ENCODE results near the gene CEACAM7. TPM values are rescaled to one million over a fixed set of nuclear protein-coding genes. Genes with fewer than 3 reads are reported as not detected.

CEACAM7 gene
- total and polyA plus RNA-seq, 2 donors (not counting 1 experiment from before 2014, with no cell fraction given), result not detected

DNA sequence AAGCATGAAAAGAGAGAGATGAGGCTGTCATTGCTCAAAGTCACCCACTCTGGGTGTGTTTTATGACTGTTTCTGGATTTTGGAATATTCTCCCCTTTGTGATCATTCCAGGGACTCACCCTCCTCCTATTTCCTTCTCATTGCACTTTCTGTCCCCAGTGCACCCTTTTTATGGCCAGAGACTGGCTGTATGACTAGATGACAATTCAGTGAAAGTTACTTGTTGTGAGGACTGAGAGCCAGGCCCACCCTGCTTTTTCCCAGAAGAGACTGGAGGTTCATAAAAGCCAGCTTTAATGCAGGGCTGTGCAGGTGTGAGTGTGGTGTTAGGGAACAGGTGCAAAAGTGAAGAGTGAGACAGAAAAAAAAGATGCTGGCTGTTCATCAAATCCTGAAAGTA, 17.3 kb downstream of the CEACAM7 start:
- ATAC-seq (ENCODE audit: low read depth) (no peak), DNase-seq (no peak)
- H3K4me3 ChIP-seq (ENCODE audit: control extremely low read depth in 1 of 5, extremely low read depth in 1 of 5, insufficient read depth in 1 of 5, low read depth in 2 of 5, low read length in 4 of 5), result no peak overlapping the region
- ChIA-PET POLR2A (no interaction called here), CTCF (interaction anchor here (0.6 to 1.5 kb wide), 3 partner anchors 24 to 987 kb away, joined by 3 to 7 read pairs (median 3); no protein-coding TSS in a partner anchor)
- H3K36me3 ChIP-seq (replicated peaks in 1 of 2; ENCODE audit: control extremely low read depth in 1 of 2, control insufficient read depth in 1 of 2, extremely low read depth in 1 of 2, insufficient read depth in 2 of 2, low read length in 1 of 2), result no peaks in the 10 kb centered on the region
- H3K4me1 Mint-ChIP-seq, result peaks cover 4% of the 10 kb centered on the region
- H3K27ac Mint-ChIP-seq, result no peak overlapping the region
- intact Hi-C loops (cut with micrococcal nuclease), result no loop called here
- peaks cover 47% of the 10 kb centered on the region for H3K27me3 Mint-ChIP-seq
- H3K9me3 ChIP-seq (ENCODE audit: control extremely low read depth in 1 of 3, control insufficient read depth in 2 of 3, insufficient read depth in 1 of 3, low read length in 2 of 3), result peaks cover 3 to 9% (median 7%) of the 10 kb centered on the region in 3 donors
- no peaks in the 10 kb centered on the region for H4K20me1 ChIP-seq (ENCODE audit: control insufficient read depth, insufficient read depth, low read length, poor library complexity, severe bottlenecking)
- H3K4me1 ChIP-seq (ENCODE audit: control insufficient read depth in 2 of 2, insufficient read depth in 2 of 2, low read length in 2 of 2), result no peaks in the 10 kb centered on the region
- no peak overlapping the region for H3K9ac ChIP-seq (ENCODE audit: low read length)
- H3K27ac ChIP-seq (ENCODE audit: low read length in 2 of 2), result no peak overlapping the region
- no peak for TF ChIP-seq EZH2 (IDR thresholded peaks at IDR 0.05; ENCODE audit: borderline replicate concordance, insufficient read depth, low read depth, low read length, poor library complexity, severe bottlenecking)
- TF ChIP-seq, protein P1, sequence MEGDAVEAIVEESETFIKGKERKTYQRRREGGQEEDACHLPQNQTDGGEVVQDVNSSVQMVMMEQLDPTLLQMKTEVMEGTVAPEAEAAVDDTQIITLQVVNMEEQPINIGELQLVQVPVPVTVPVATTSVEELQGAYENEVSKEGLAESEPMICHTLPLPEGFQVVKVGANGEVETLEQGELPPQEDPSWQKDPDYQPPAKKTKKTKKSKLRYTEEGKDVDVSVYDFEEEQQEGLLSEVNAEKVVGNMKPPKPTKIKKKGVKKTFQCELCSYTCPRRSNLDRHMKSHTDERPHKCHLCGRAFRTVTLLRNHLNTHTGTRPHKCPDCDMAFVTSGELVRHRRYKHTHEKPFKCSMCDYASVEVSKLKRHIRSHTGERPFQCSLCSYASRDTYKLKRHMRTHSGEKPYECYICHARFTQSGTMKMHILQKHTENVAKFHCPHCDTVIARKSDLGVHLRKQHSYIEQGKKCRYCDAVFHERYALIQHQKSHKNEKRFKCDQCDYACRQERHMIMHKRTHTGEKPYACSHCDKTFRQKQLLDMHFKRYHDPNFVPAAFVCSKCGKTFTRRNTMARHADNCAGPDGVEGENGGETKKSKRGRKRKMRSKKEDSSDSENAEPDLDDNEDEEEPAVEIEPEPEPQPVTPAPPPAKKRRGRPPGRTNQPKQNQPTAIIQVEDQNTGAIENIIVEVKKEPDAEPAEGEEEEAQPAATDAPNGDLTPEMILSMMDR (IDR thresholded peaks at IDR 0.05), result no peak
- peaks cover 0 to 9% (median 7%) of the 10 kb centered on the region in 4 experiments for H3K27me3 ChIP-seq (replicated peaks in 1 of 4; ENCODE audit: control extremely low read depth in 1 of 4, control insufficient read depth in 3 of 4, insufficient read depth in 4 of 4, low read length in 3 of 4)
- no peaks in the 10 kb centered on the region for H3K79me2 ChIP-seq (ENCODE audit: control insufficient read depth, insufficient read depth, low read length)
- no peaks in the 10 kb centered on the region for H3K9me3 Mint-ChIP-seq (ENCODE audit: insufficient read depth)
- H3K4me3 Mint-ChIP-seq, result no peak overlapping the region
- H2AFZ ChIP-seq (ENCODE audit: insufficient read depth, low read depth, low read length, poor library complexity, severe bottlenecking), result no peak overlapping the region
- H3K4me2 ChIP-seq (replicated peaks; ENCODE audit: low read depth, low read length, poor library complexity, severe bottlenecking), result no peak overlapping the region

DNA sequence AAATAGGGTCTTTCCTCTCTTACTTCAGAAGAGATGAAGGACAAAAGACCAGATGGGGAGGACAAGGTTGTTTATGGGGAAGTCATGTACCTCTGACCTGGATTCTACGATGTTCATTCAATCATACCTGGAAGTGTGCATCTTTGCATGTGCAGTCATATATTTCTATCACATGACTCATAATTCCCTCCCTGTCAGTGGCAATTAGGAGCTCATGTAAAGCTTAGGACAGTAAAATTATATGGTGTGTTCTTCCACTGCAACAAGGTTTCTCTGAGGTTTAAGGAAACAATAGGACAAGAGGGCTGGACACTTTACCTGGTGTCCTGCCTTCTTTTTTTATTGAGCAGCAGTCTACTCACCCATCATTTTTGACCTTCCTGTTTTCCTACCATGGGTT, 19.8 kb downstream of the CEACAM7 start:
- no peaks in the 10 kb centered on the region for H3K36me3 ChIP-seq (replicated peaks in 1 of 2; ENCODE audit: control extremely low read depth in 1 of 2, control insufficient read depth in 1 of 2, extremely low read depth in 1 of 2, insufficient read depth in 2 of 2, low read length in 1 of 2)
- ChIA-PET POLR2A (no interaction called here), CTCF (no interaction called here)
- intact Hi-C loops (cut with micrococcal nuclease), result no loop called here
- DNase-seq, result no peak
- Mint-ChIP-seq H3K9me3 (ENCODE audit: insufficient read depth) (peaks cover 6% of the 10 kb centered on the region), H3K4me1 (peaks cover 4% of the 10 kb centered on the region), H3K27ac (no peak overlapping the region), H3K27me3 (peaks cover 29% of the 10 kb centered on the region), H3K4me3 (no peak overlapping the region)
- H3K27ac ChIP-seq (ENCODE audit: low read length in 2 of 2), result no peak overlapping the region
- H3K4me1 ChIP-seq (ENCODE audit: control insufficient read depth in 2 of 2, insufficient read depth in 2 of 2, low read length in 2 of 2), result no peaks in the 10 kb centered on the region
- no peak overlapping the region for H2AFZ ChIP-seq (ENCODE audit: insufficient read depth, low read depth, low read length, poor library complexity, severe bottlenecking)
- no peaks in the 10 kb centered on the region for H4K20me1 ChIP-seq (ENCODE audit: control insufficient read depth, insufficient read depth, low read length, poor library complexity, severe bottlenecking)
- H3K4me3 ChIP-seq (ENCODE audit: control extremely low read depth in 1 of 5, extremely low read depth in 1 of 5, insufficient read depth in 1 of 5, low read depth in 2 of 5, low read length in 4 of 5), result no peak overlapping the region
- WGBS (ENCODE audit: insufficient coverage), result no CpG with 5 or more reads among the region's 1 CpG
- no peak for ATAC-seq (ENCODE audit: low read depth)
- H3K79me2 ChIP-seq (ENCODE audit: control insufficient read depth, insufficient read depth, low read length), result no peaks in the 10 kb centered on the region
- no peak for TF ChIP-seq EZH2 (IDR thresholded peaks at IDR 0.05; ENCODE audit: borderline replicate concordance, insufficient read depth, low read depth, low read length, poor library complexity, severe bottlenecking)
- TF ChIP-seq, protein P1 (IDR thresholded peaks at IDR 0.05), result no peak
- peaks cover 0 to 9% (median 6%) of the 10 kb centered on the region in 4 experiments for H3K27me3 ChIP-seq (replicated peaks in 1 of 4; ENCODE audit: control extremely low read depth in 1 of 4, control insufficient read depth in 3 of 4, insufficient read depth in 4 of 4, low read length in 3 of 4)
- no peak overlapping the region for H3K4me2 ChIP-seq (replicated peaks; ENCODE audit: low read depth, low read length, poor library complexity, severe bottlenecking)
- H3K9ac ChIP-seq (ENCODE audit: low read length), result no peak overlapping the region
- peaks cover 3 to 15% (median 10%) of the 10 kb centered on the region in 3 donors for H3K9me3 ChIP-seq (ENCODE audit: control extremely low read depth in 1 of 3, control insufficient read depth in 2 of 3, insufficient read depth in 1 of 3, low read length in 2 of 3)

Data from B cell (primary cell).